ENCODE results near the gene CACNB4. TPM values are rescaled to one million over a fixed set of nuclear protein-coding genes. Genes with fewer than 3 reads are reported as not detected.

CACNB4 gene
- total and polyA plus RNA-seq, 8 donors = under 0.01 to 6.4 (median 1.0) TPM

- Histone ChIP-seq H3K27me3 (no peaks in the 10 kb centered on the region), H3K36me3 (peaks cover 0 to 35% (median 17%) of the 10 kb centered on the region in 4 donors), H3K9me3 (no peaks in the 10 kb centered on the region), H3K4me1 (no peaks in the 10 kb centered on the region), H3K4me3 (no peak overlapping the region), H3K27ac (no peak overlapping the region)
- intact Hi-C loops (cut with DNase I; ENCODE audit: low total_unique reads) = no loop called here
- no peak for DNase-seq
- 94 to 98% (median 98%) methylated on average over 3 of the region's 3 CpGs for WGBS, 5 donors
- no peak for TF ChIP-seq CTCF (IDR thresholded peaks at IDR 0.05)
- TF ChIP-seq POLR2A (IDR thresholded peaks at IDR 0.05) = no peak
- TF ChIP-seq EP300 (IDR thresholded peaks at IDR 0.05) = no peak
- no peak for TF ChIP-seq POLR2AphosphoS5 (IDR thresholded peaks at IDR 0.05)
Observed at GRCh38 chr2:151791545-151791944, 307.3 kb downstream of the CACNB4 start.

- Histone ChIP-seq H3K27me3 (no peaks in the 10 kb centered on the region), H3K27ac (no peak overlapping the region), H3K4me1 (no peaks in the 10 kb centered on the region), H3K9me3 (no peaks in the 10 kb centered on the region), H3K36me3 (peaks cover 0 to 41% (median 18%) of the 10 kb centered on the region in 4 donors), H3K4me3 (no peak overlapping the region)
- no peak for TF ChIP-seq POLR2A (IDR thresholded peaks at IDR 0.05)
- TF ChIP-seq POLR2AphosphoS5 (IDR thresholded peaks at IDR 0.05) = no peak
- TF ChIP-seq CTCF (IDR thresholded peaks at IDR 0.05) = no peak
- TF ChIP-seq EP300 (IDR thresholded peaks at IDR 0.05) = no peak
- DNase-seq = no peak
- 93 to 100% (median 100%) methylated on average over 1 of the region's 1 CpG for whole genome bisulfite sequencing, 5 donors
- intact Hi-C loops (cut with DNase I; ENCODE audit: low total_unique reads) = no loop called here
Observed at GRCh38 chr2:151790689-151791088, 308.2 kb downstream of the CACNB4 start.

GRCh38 chr2:151789055-151789834 is 309.6 kb downstream of the CACNB4 start:
- no peak overlapping the region for H3K27ac ChIP-seq
- no peaks in the 10 kb centered on the region for H3K4me1 ChIP-seq
- DNase-seq = no peak
- peaks cover 0 to 40% (median 29%) of the 10 kb centered on the region in 4 donors for H3K36me3 ChIP-seq
- H3K4me3 ChIP-seq = no peak overlapping the region
- no peaks in the 10 kb centered on the region for H3K9me3 ChIP-seq
- intact Hi-C loops (cut with DNase I; ENCODE audit: low total_unique reads) = no loop called here
- no peaks in the 10 kb centered on the region for H3K27me3 ChIP-seq
- TF ChIP-seq CTCF (IDR thresholded peaks at IDR 0.05) (no peak), POLR2A (IDR thresholded peaks at IDR 0.05) (no peak)
- 89 to 96% (median 95%) methylated on average over 4 of the region's 4 CpGs for WGBS, 5 donors

- no peaks in the 10 kb centered on the region for H3K9me3 ChIP-seq
- peaks cover 0 to 43% (median 28%) of the 10 kb centered on the region in 4 donors for H3K36me3 ChIP-seq
- TF ChIP-seq POLR2A (IDR thresholded peaks at IDR 0.05) (no peak), POLR2AphosphoS5 (IDR thresholded peaks at IDR 0.05) (no peak), EP300 (IDR thresholded peaks at IDR 0.05) (no peak), CTCF (IDR thresholded peaks at IDR 0.05) (no peak)
- 82 to 100% (median 98%) methylated on average over 1 of the region's 1 CpG for WGBS, 5 donors
- no peak overlapping the region for H3K27ac ChIP-seq
- no peaks in the 10 kb centered on the region for H3K27me3 ChIP-seq
- intact Hi-C loops (cut with DNase I; ENCODE audit: low total_unique reads) = no loop called here
- no peak for DNase-seq
- H3K4me1 ChIP-seq = no peaks in the 10 kb centered on the region
- H3K4me3 ChIP-seq = no peak overlapping the region
Observed at GRCh38 chr2:151786483-151786882, 312.4 kb downstream of the CACNB4 start.
